ENCODE results near the gene APPL1.
"Not testable (repeated sequence)": the region's sequence is repeated elsewhere in the genome, so short reads cannot be mapped to it uniquely, and the experiment has no call there.

The APPL1 gene

DNA sequence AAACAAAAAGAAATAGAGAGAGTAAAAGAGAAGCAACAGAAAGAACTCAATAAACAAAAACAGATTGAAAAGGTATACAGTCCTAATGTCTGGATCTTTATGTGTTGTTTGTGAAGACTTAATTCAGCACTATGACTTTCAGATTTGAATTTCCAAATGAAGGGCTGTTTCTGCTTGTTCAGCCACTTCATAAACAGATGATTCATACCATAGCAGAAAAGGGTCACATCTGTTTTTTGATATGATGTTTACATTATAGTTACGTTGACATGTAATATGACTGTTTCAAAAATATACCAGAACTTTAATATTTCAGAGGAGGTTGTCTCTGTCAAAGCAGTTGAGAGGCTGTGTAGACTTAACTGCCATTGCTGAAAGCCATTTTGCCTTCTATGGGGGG, 40.9 kb downstream of the APPL1 start:
- DNase-seq (ENCODE audit: low spot score): no peak

DNA sequence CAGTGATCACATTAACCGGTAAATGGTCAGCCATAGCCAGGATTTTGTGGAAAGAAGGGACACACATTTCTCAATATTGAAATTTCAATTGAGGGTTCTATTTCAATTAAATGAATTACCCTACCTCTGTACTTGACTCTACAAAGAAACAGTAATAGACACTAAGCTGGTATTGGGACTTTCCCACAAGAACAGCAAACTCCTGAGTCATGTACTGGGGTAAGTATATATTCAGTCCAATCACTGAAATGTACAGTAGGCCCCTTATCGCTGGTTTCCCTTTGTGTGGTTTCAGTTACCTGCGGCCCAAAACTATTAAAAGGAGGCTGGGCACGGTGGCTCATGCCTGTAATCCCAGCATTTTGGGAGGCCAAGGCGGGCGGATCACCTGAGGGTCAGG, 47.3 kb downstream of the APPL1 start:
- no peak for DNase-seq (ENCODE audit: low spot score)

- no peak for DNase-seq (ENCODE audit: low spot score)
These were observed 47.9 kb downstream of the APPL1 start for GRCh38 chr3:57275393-57275792.

DNA sequence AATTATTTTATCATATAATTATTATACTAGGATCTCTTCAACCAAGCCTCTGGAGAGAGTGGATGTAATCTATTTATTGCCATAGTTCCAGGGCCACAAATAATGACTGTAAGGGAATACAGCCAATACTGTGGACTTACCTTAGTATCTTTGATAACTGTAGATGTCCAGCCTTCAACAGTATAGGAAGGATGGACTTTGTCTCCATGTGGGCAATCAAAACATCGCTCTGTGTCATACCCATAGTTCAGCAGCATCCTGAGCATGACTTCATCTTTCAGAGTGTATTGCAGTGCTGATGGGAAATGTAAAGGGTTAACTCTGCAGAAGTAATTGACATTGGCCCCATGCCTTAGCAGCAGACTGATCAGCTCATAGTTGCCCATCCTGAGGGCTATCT, 50.7 kb downstream of the APPL1 start:
- DNase-seq (ENCODE audit: low spot score): no peak

- DNase-seq (ENCODE audit: low spot score): no peak
These were observed 52.2 kb downstream of the APPL1 start for GRCh38 chr3:57279685-57280084.

DNA sequence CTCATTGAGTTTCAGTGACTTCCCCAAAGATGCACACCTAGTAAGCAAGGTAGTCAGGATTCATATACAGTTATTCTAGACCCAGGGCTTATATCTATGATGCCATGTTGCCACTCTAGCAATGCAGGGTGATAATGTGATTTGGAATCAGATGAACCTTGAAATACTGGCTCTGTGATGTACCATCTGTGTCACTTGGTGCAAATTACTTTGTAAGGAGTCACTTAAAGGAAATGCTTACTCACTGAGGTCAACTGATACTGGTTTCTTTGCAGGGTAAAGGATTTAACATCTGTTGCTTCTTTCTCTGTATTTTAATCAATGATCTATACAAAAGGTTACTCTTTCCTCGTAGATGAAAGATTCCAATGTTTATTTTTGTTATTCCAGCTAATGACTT, 54.2 kb downstream of the APPL1 start:
- DNase-seq (ENCODE audit: low spot score): no peak

GRCh38 chr3:57283334-57283733, 55.8 kb downstream of the APPL1 start:
- no peak for DNase-seq (ENCODE audit: low spot score)

DNA sequence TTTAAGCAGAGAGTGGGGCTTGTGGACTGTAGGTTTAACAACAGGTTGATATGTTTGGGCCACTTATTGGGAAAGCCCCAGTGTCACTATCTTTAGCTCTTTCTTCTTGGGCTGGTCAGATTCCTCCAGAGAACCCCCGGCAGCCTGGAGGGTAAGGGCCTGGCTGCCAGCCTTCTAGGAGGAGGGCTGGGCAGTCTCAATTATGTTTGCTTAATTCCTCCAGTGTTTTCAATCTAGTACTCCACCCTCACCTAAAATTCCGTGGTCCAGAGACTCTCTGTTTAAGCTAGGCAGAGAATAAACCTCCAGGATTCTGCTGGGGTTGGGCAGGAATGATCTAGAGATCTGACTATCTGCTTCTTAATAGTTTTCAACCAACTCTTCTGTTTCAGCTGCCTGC, 59.7 kb downstream of the APPL1 start:
- DNase-seq (ENCODE audit: low spot score): no peak

DNA sequence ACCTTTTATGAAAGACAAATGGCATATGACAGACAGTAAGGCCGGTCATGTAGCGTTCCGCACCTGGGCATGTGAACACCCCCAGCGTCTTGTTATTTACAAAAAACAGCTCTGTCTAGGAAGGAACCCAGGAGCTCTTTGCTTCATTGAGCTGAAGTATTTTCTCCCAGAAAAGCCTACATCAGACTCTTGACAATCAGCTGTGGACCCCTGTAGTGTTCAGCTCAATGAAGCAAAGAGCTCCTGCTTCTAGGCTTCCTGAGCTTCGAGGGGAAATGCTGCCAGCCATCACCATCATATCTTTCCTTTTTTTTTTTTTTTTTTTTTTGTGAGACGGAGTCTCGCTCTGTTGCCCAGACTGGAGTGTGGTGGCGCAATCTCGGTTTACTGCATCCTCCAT, 60.9 kb downstream of the APPL1 start:
- DNase-seq (ENCODE audit: low spot score): no peak

- DNase-seq (ENCODE audit: low spot score): no peak
These were observed 64.8 kb downstream of the APPL1 start, which contains the start of gene ASB14 for GRCh38 chr3:57292159-57292896. Gene ASB14, minus strand, starts transcription at chr3:57292685. Its CDS starts 652 bp downstream, at chr3:57292033.

- DNase-seq (ENCODE audit: low spot score): no peak
These were observed 65.5 kb downstream of the APPL1 start for GRCh38 chr3:57292897-57293526.

GRCh38 chr3:57298041-57298440, 70.5 kb downstream of the APPL1 start:
- DNase-seq (ENCODE audit: low spot score): no peak

DNA sequence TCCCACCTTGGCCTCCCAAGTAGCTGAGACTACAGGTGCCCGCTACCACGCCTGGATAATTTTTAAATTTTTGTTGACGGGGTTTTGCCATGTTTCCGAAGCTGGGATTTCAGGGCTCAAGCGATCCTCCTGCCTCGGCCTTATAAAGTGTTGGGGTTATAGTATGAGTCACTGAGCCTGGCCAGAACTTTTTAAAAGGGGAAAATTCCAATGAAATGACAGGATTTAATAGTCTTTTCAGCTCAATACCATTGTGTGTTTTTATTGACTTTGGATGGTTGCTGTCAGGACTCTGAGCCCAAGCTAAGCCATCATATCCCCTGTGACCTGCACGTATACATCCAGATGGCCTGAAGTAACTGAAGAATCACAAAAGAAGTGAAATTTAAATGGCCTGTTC, 76.0 kb downstream of the APPL1 start:
- DNase-seq (ENCODE audit: low spot score): not testable (repeated sequence)

DNA sequence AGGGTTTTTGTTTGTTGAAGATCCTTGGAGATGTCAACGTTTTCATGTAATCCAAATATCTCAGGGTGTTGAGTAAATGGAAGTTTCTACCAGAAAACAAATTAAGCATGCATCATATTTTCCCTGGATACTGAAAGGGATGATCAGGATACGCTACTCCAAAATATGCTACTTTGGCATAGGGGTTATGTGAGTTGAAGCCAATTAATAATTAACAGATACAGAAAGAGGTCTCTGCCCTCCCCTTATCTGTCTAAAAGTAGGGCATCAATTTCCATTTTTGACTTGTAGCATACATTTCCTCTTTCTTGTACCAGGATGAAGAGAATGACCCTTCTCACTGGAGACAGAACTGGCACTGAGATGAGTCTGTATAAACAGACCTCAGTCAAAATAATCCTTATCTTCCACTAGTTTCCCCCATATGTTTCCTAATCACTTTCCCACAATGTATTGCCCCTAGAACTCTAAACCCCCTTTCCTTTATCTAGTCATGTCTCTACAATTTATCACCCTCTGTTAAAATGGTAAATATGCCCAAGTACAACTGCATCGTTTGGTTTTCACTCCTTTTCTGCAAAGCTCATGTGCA, 82.3 kb downstream of the APPL1 start:
- DNase-seq (ENCODE audit: low spot score): no peak

GRCh38 chr3:57314204-57314603, 86.7 kb downstream of the APPL1 start:
- DNase-seq (ENCODE audit: low spot score): no peak
